Endothelial cell of umbilical vein (primary cell): ENCODE measurements around the gene ATG13. TPM values are rescaled to one million over a fixed set of nuclear protein-coding genes. Genes with fewer than 3 reads are reported as not detected.

ENCODE experiments used
- BruUV-seq: library from RNA; stranded (reverse); fragments of 400-500 nt; replicated peaks from 2 replicates; lab custom pipeline; 2021; lab: Mats Ljungman, UMichigan
- CTCF ChIA-PET: fragments of 300-600, 350-600 bp; sonication (Branson Sonifier 250); formaldehyde crosslinking; loops from one replicate; lab custom pipeline; 2021; ENCODE audit warnings: antibody characterized with exemption, inconsistent platforms; lab: Charles Lee
- POLR2A ChIA-PET: fragments of 300-600, 350-600 bp; sonication (Branson Sonifier 250); formaldehyde crosslinking; loops from one replicate; lab custom pipeline; 2021; ENCODE audit warnings: antibody characterized with exemption, inconsistent platforms; lab: Charles Lee
- DNase-seq: peaks from one replicate; pipeline ENCODE4 v3.0.0-alpha.2; 2011; ENCODE audit warnings: low read depth, low spot score
- FAIRE-seq: peaks from 2 replicates; lab custom pipeline; 2011; peaks lifted over from hg19 to GRCh38; lab: Jason Lieb, UNC
- H2AFZ ChIP-seq: 2 replicates; pipeline ENCODE4 v1.6.0; 2012; ENCODE audit warnings: low read depth, low read length, control low read depth, inconsistent platforms
- H3K27ac ChIP-seq: 2 replicates; pipeline ENCODE4 v1.5.1; 2011; ENCODE audit warnings: low read depth, mild to moderate bottlenecking, control low read depth, low read length, moderate library complexity; ENCODE audit not compliant: insufficient read depth
- H3K27me3 ChIP-seq, 2 experiments: 2 replicates each; pipeline versions ENCODE4 v1.6.0 to v1.6.1; 2011; ENCODE audit warnings: low read length in 2 of 2, mixed read lengths in 1 of 2; ENCODE audit not compliant: control insufficient read depth in 2 of 2, insufficient read depth in 2 of 2
- H3K36me3 ChIP-seq, 2 experiments: 2 replicates in 1 of 2; 3 replicates in 1 of 2; pipeline ENCODE4 v1.5.1; 2011; ENCODE audit warnings: low read length in 2 of 2, mild to moderate bottlenecking in 1 of 2, moderate library complexity in 1 of 2; ENCODE audit not compliant: control insufficient read depth in 2 of 2, insufficient read depth in 2 of 2; ENCODE audit errors: extremely low read depth in 1 of 2
- H3K4me1 ChIP-seq: 3 replicates; pipeline ENCODE4 v1.5.1; 2011; ENCODE audit warnings: mild to moderate bottlenecking, low read length; ENCODE audit not compliant: control insufficient read depth, insufficient read depth; ENCODE audit errors: extremely low read depth
- H3K4me2 ChIP-seq: 2 replicates; pipeline ENCODE4 v1.6.1; 2011; ENCODE audit warnings: low read length, control low read depth, mixed read lengths; ENCODE audit not compliant: insufficient read depth
- H3K4me3 ChIP-seq, 3 experiments: fragments of 200-600 bp in 1 of 3; sonication (generic), shearing (Covaris generic) in 1 of 3; replicated peaks in 1 of 3; 2 replicates each; pipeline ENCODE4 v1.5.1; 2011 to 2016; ENCODE audit warnings: control low read depth in 3 of 3, low read length in 3 of 3, mild to moderate bottlenecking in 2 of 3, inconsistent platforms in 1 of 3, low read depth in 1 of 3, moderate library complexity in 1 of 3; ENCODE audit not compliant: insufficient read depth in 1 of 3
- H3K79me2 ChIP-seq: 2 replicates; pipeline ENCODE4 v1.6.0; 2012; ENCODE audit warnings: low read length, inconsistent platforms; ENCODE audit not compliant: control insufficient read depth, insufficient read depth
- H3K9ac ChIP-seq: replicated peaks from 2 replicates; pipeline ENCODE3; 2011; ENCODE audit warnings: low read length, control low read depth; ENCODE audit not compliant: insufficient read depth; ENCODE audit errors: extremely low read depth
- H3K9me1 ChIP-seq: replicated peaks from 3 replicates; pipeline ENCODE4 v1.6.0; 2011; ENCODE audit warnings: mild to moderate bottlenecking, low read length; ENCODE audit not compliant: control insufficient read depth, insufficient read depth; ENCODE audit errors: extremely low read depth
- H3K9me3 ChIP-seq: replicated peaks from 2 replicates; pipeline ENCODE4 v1.5.1; 2012; ENCODE audit warnings: low read length, inconsistent platforms; ENCODE audit not compliant: control insufficient read depth, insufficient read depth
- H4K20me1 ChIP-seq: replicated peaks from 2 replicates; pipeline ENCODE3; 2011; ENCODE audit warnings: mild to moderate bottlenecking, low read length; ENCODE audit not compliant: control insufficient read depth, insufficient read depth; ENCODE audit errors: extremely low read depth
- EZH2 ChIP-seq: IDR thresholded peaks from 2 replicates; pipeline ENCODE4 v1.6.1; 2012; ENCODE audit warnings: borderline replicate concordance, low read depth, mild to moderate bottlenecking, moderate library complexity, low read length, inconsistent platforms; ENCODE audit not compliant: severe bottlenecking
- GATA2 ChIP-seq: IDR thresholded peaks from 2 replicates; pipeline ENCODE4 v1.7.0; 2011; ENCODE audit warnings: low read depth, mild to moderate bottlenecking, moderate library complexity, mixed read lengths, low read length; ENCODE audit not compliant: insufficient read length, insufficient read depth
- JUN ChIP-seq: IDR thresholded peaks from 2 replicates; pipeline ENCODE4 v1.6.1; 2011; ENCODE audit warnings: borderline replicate concordance, low read depth; ENCODE audit not compliant: insufficient read length, insufficient read depth
- MAX ChIP-seq: IDR thresholded peaks from 2 replicates; pipeline ENCODE4 v1.6.1; 2011; ENCODE audit not compliant: insufficient read depth, insufficient read length
- MYC ChIP-seq: IDR thresholded peaks from one replicate; pipeline ENCODE4 v1.6.1; 2011; ENCODE audit warnings: mild to moderate bottlenecking, low read depth, low read length
- POLR2AphosphoS5 ChIP-seq: IDR thresholded peaks from 2 replicates; pipeline ENCODE4 v1.6.1; 2012; ENCODE audit warnings: low read depth, mild to moderate bottlenecking, control low read depth, low read length, moderate library complexity; ENCODE audit not compliant: insufficient read depth
- dilution Hi-C: fragments of 300-500 bp; cut with MboI; formaldehyde crosslinking; loops from one replicate; pipeline ENCODE4 v1.15.0; 2019; ENCODE audit warnings: low sequenced_read_pairs; ENCODE audit not compliant: extremely low pct_ligation_motif_present
- intact Hi-C: fragments of 100-400 bp; cut with micrococcal nuclease; formaldehyde crosslinking; loops from one replicate; pipeline ENCODE4 v1.10.0; 2022
- polyA plus RNA-seq, 4 experiments: library from polyadenylated mRNA; depleted of rRNA in 3 of 4; stranded (reverse) in 3 of 4; unstranded in 1 of 4; fragments of >200 nt; gene quantifications; 2 replicates each; pipeline versions ENCODE4 v1.2.1 to v1.2.3, GENCODE V29; 2011 to 2012; ENCODE audit warnings: missing spikeins in 1 of 4
- total RNA-seq: library from RNA; stranded (reverse); gene quantifications from 2 replicates; pipeline ENCODE4 v1.2.3, GENCODE V29; 2021

Gene ATG13
- total and polyA plus RNA-seq, 2 donors (not counting 3 experiments of a cell fraction or from before 2014, with no cell fraction given) = 60.1 to 66.5 TPM

- intact Hi-C loops = no loop called here
- dilution Hi-C loops = no loop called here
- Histone ChIP-seq H3K79me2 (peaks cover 3% of the 10 kb centered on the region), H3K4me2 (no peak overlapping the region), H4K20me1 (no peaks in the 10 kb centered on the region), H3K27me3 (no peaks in the 10 kb centered on the region), H3K4me3 (no peak overlapping the region), H3K9ac (no peak overlapping the region), H3K36me3 (peaks cover 6 to 8% of the 10 kb centered on the region in 2 experiments), H3K9me1 (no peaks in the 10 kb centered on the region), H3K9me3 (no peaks in the 10 kb centered on the region), H3K27ac (no peak overlapping the region), H2AFZ (no peak overlapping the region), H3K4me1 (no peaks in the 10 kb centered on the region)
- DNase-seq = no peak
- no peak for FAIRE-seq
- ChIA-PET POLR2A (no interaction called here), CTCF (interaction anchor here (0.6 to 1.3 kb wide), 3 partner anchors 12 to 159 kb away, joined by 3 to 4 read pairs (median 3); no protein-coding TSS in a partner anchor)
- BruUV-seq = no TSS peak
- TF ChIP-seq POLR2AphosphoS5 (no peak), MYC (no peak), JUN (no peak)
Observed at GRCh38 chr11:46630237-46630636, 12.9 kb downstream of the ATG13 start.

GRCh38 chr11:46631676-46632075 is 14.3 kb downstream of the ATG13 start:
- CTCF ChIA-PET = interaction anchor here (0.8 kb wide), 1 partner anchor 13 kb away, joined by 3 read pairs; no protein-coding TSS in a partner anchor
- intact Hi-C loops = no loop called here
- no peak for DNase-seq
- H4K20me1 ChIP-seq = no peaks in the 10 kb centered on the region
- no peaks in the 10 kb centered on the region for H3K79me2 ChIP-seq
- H3K4me1 ChIP-seq = no peaks in the 10 kb centered on the region
- H3K9ac ChIP-seq = no peak overlapping the region
- H3K36me3 ChIP-seq = peaks cover 4 to 8% of the 10 kb centered on the region in 2 experiments
- no peak overlapping the region for H3K4me2 ChIP-seq
- H3K4me3 ChIP-seq = no peak overlapping the region
- no peaks in the 10 kb centered on the region for H3K9me1 ChIP-seq
- dilution Hi-C loops = no loop called here
- no peak for FAIRE-seq
- no TSS peak for BruUV-seq
- H3K27ac ChIP-seq = no peak overlapping the region
- no peaks in the 10 kb centered on the region for H3K27me3 ChIP-seq
- POLR2A ChIA-PET = no interaction called here
- no peak for TF ChIP-seq JUN
- no peak for TF ChIP-seq GATA2
- no peak for TF ChIP-seq EZH2
- no peak for TF ChIP-seq MAX
- H3K9me3 ChIP-seq = no peaks in the 10 kb centered on the region
- no peak overlapping the region for H2AFZ ChIP-seq
